NCI-H510A treated with DMSO at 0.1 percent for 48 hours (cell line): ENCODE data around the gene KRT83.
"Not testable (repeated sequence)": the region's sequence is repeated elsewhere in the genome, so short reads cannot be mapped to it uniquely, and the experiment has no call there.

Source experiments
- DNase-seq: peaks from one replicate; lab custom pipeline; 2025; lab: John Stamatoyannopoulos, UW

KRT83 gene

DNA sequence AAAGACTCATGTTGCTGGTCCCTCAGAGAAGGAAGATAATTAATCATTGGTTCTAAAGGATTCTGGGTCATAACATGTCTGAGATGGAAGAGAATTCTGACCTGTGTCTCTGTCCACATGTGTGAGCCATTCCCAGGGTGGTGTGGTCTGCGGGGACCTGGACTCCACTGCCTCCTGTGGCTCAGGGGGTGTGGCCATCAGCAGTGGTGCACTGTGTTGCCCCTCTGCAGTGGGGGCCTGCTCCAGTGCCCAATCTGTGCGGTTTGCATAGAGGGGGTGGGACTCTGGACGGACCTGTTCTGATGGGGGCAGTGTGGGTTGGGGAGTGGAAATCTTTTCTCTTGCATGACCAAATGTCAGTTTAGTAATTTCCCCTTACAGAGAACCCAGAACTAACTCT is 32.6 kb upstream of the KRT83 start:
- no peak for DNase-seq

DNA sequence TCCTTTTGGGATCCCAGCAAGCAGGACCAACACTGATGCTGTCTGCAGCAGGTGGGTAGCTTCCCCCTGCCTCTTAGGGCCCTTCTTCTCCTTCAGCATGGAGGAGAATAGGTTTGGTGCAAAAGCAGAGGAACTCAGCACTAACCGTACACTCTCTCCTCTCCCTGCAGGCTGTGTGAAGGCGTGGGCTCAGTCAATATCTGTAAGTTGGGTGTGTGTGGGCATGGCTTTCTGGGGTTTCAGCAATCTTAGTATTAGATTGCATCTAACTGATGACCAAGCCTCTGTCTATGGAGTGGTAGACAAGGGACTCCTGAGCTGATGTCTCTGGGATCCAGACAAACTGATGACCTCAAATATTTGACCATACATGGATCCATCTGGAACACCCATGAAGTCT is 31.8 kb upstream of the KRT83 start:
- DNase-seq, result no peak

DNA sequence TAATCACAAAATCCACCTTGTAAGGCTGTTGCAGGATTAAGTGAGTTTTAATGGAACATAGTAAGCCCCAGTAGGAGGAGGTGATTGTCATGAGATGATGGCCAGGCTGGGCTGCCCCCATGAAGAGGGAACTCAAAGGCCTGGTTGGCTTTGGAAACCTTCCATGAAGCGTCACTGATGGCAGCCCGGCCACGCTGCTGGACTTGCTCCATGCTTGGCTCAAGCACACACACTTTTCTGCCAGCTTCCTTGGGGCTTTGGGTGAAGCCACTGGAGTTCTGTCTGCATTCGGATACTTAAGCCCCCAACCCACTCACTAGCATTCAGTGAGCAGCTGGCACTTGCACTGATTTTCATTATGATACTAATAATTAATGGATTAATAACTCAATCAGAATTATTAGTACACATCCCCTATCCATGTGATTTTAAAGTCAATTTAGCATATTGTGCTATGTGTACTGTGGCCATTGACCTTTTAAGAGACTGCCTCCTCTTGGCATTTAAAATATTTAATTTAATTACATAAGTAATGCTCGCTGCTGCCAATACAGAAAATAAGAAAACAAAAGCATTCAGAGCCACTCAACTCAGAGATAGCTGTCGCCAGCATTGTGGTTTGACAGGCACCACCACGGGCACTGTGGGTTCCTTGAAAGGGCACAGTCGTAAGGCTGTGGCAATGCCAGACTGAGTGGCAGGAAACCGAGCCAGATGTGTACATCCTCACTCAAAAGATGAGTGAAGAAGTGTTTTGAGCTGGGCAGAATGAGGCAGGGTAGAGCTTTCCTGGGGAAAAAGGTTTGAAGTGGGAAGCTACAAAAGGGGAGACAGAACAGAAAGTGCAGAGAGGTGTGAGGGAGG is 30.2 kb upstream of the KRT83 start:
- no peak for DNase-seq

DNA sequence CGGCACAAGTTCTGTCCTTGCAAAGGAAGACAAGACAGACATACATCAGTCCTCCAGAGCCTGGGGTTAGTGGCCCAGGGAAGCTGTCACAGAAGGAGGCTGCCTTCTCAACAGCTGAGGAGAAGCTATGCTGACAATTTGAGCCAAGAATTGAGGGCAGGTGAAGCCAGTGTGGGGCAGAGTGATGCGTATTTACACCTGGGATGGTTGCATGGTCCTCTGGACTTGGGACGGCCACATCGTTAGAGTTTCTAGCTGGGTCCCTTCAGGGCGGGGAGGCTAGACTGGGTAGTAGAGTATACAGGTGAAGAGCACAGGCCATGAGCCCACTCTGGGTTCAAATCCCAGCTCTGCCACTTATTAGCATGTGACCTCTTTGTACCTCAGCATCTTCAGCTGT is 29.6 kb upstream of the KRT83 start:
- DNase-seq, result no peak

DNA sequence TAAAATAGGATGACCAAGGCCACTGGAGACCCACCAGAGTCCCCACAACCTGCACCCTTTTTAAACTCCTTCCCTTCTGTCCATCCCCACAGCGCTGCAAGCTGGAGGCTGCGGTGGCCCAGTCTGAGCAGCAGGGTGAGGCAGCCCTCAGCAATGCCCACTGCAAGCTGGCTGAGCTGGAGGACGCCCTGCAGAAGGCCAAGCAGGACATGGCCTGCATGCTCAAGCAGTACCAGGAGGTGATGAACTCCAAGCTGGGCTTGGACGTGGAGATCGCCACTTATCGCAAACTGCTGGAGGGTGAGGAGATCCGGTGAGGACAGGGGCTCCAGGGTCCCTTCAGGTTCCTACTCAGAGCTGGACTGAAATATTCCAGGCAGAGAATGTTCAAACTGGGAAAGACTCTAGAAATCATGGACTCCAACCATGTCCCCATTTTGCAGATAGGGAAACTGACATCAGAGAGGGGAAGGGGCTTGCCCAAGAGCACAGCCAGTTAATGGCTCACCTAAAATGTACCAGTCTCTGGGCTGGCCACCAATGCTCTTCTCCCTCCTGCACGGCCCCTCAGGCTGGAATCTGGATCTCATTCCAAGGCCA is 28.9 kb upstream of the KRT83 start:
- no peak for DNase-seq

DNA sequence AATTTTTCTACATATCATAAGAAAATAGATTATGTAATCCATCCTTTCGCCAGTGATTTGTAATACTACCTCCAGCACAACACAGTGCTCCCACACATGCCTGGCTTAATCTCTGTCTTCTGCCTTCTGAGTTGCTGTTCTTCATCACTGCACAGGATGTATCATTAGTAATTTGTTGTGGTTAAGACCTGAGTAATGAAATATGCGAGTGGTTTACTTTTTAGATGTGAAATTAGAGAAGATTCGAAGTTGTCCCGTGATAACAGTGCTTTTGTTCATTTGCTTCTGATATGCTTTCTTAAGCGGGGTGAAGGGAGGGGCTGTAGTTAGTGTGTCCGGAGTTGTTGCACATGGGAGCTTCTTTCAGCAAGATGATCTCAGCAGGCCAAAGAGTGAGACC is 28.0 kb upstream of the KRT83 start:
- no peak for DNase-seq

DNA sequence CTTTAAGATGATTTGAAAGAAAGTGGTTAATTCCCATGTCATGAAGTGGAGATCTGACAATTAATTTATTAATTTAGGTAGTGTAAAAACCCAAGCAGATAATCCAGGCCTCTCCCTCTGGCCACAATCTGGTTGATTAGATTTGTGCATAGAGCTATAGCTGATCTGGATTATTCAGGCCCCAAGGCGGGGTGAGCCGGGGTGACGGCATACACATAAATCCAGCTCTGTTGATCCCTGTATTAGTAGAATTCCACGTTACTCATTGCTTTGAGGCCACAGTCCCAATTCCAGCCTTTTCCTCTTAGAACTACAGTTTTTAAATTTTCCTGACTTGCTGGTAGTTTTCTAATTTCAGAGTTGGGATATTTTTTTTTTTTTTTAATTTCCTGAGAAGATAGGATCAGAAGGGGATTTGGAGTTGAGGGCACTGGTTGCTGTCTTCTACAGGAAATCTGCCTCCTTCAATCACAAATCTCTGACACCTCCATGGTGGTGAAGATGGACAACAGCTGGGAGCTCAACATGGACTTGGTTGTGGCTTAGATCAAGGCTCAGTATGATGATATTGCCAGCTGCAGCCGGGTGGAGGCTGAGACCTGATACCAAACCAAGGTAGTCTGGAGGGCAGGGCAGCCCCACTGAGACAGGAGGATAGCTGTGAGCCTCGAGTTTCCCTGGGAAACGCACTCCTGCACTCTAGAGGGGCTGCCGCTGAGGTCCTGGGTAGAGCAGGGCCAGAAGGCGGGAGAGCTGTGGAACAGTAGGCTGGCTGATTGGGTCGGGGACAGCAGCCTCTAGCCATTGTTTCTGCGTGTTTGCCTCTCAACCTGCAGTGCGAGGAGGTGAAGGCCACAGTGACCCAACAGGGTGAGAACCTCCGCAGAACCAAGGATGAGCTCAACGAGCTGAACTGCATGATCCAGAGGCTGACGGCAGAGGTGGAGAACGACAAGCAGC is 26.6 kb upstream of the KRT83 start:
- DNase-seq, result no peak

DNA sequence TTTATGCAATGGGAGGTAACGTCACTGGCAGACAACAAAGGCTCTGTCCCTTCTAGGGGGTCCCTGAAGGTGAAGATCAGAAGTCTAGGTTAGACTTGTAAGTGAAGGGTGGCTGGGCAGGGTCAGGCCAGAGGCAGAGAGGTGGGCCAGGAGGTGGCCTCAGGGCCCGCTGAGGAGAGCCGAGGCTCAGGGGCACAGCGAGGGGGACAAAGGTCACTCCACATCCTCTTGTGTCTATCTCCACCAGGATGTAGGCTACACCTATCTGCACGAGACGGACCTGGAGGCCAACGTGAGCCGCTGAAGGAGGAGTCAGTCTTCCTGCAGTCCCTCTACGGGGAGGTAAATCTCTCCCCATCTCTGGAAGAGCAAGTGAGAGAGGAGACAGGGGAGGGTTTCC is 25.8 kb upstream of the KRT83 start:
- DNase-seq, result no peak

DNA sequence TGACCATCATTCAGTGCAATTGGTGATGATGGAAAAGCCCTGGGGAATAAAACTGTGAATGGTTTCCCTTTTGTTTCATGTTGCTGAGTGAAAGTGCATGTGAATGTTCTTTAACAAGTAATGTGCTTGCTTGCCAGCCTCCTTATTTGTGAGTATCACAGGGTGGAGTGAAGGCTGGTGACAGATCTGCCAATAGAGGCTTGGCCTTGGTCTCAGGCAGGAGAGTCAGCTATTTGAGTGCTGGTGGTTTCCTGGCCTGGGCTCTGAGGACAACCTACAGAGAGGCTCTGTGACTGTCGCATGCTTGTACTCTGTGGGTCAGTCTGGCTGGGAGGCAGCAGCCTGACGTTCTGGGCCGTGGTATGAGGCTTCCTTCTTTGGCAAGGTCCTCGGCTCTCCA is 25.4 kb upstream of the KRT83 start:
- no peak for DNase-seq

DNA sequence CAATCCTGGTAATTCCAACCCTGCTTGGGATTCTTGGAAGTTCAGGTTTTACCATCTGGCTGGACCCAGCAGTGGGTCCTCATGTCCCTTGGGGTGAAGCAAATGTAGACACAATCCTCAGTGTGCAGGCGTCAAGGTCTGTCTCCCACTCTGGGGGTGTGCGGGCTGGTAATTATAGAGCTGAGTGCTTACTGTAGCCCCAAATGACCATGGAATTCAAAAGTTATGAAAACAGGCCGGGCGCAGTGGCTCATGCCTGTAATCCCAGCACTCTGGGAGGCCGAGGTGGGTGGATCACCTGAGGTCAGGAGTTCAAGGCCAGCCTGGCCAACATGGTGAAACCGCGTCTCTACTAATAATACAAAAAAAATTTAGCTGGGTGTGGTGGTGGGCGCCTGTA is 23.8 kb upstream of the KRT83 start:
- DNase-seq, result not testable (repeated sequence)

DNA sequence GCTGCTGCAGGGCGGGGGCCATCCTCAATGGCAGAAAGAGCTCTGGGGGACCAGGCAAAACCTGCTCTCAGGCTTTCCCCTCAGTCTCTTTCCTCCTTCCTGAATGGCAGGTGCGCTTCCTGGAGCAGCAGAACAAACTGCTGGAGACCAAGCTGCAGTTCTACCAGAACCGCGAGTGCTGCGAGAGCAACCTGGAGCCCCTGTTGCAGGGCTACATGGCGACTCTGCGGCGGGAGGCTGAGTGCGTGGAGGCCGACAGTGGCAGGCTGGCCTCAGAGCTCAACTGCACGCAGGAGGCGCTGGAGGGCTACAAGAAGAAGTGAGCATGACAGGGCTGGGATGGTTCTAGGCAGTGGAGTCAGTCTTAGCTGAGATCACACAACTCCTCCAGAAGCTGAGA is 22.9 kb upstream of the KRT83 start:
- DNase-seq, result no peak

DNA sequence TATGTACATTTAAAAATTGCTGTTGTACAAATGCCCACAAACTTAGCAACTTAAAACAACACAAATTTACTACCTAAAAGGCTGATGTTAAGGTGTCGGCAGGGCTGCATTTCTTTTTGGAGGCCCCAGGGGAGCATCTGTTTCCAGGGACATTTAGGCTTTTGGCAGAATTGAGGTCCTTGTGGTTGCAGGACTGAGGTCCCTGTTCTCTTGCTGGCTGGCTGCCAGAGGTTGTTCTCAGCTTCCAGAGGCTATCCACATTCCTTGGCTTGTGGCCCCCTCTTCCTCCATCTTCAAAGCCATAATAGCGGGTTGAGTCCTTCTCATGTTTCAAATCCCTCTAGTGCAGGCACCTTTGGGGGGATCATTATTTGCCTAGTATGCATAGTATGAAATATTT is 22.4 kb upstream of the KRT83 start:
- DNase-seq, result no peak

DNA sequence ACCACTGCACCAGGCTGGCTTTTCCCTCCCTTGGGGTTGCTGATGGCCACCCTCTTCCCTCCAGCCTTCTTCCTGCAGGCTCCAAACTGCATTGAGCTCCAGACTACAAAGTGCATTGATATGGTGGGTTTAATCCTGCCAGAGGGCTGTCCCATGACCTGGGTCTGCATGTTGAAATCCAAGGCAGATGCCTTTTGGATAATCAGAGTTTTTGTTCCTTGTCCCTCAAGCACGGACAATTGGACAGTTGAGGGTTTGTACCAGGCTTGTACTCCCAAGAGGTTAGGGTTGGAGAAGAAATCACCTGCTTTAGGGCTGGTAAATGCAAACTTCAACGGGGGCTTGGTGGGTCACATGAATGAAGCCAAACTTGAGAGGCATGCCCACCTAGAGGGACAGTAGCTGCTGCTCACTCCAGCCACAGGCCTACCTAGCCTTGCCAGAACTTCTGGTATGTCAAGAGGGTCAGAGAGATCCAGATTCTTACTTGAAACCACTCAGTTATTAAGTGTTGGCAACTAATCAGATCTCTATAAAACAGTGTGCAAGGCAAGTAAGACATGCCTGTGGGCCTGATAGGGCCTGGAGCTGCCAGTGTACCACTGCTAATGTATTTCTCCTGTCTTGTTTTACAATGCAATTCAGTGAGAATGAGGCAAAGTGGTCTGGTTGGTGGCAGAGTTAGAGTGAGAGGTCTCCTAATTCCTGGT is 21.7 kb upstream of the KRT83 start:
- no peak for DNase-seq

DNA sequence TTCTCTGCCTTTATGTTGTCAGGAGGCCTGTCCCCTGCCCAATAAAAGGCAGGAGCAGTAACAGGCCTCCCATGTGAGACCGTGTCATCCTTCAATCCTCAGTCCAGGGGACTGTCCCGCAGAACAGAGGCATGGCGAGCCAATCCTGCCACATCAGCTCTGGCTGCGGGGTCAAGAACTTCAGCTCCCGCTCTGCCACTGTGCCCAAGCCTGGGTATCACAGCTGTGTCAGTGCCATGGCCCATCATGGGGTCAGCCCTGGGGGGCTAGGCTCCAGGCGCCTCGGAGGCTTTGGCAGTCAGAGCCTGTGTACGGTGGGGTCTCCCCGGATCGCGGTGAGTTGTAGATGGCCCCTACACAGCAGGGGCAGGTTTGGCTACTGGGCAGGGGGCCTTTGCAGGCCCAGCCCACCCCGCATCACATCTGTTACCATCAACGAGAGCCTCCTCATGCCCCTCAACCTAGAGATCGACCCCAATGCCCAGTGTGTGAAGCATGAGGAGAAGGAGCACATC is 19.9 kb upstream of the KRT83 start:
- DNase-seq, result no peak

DNA sequence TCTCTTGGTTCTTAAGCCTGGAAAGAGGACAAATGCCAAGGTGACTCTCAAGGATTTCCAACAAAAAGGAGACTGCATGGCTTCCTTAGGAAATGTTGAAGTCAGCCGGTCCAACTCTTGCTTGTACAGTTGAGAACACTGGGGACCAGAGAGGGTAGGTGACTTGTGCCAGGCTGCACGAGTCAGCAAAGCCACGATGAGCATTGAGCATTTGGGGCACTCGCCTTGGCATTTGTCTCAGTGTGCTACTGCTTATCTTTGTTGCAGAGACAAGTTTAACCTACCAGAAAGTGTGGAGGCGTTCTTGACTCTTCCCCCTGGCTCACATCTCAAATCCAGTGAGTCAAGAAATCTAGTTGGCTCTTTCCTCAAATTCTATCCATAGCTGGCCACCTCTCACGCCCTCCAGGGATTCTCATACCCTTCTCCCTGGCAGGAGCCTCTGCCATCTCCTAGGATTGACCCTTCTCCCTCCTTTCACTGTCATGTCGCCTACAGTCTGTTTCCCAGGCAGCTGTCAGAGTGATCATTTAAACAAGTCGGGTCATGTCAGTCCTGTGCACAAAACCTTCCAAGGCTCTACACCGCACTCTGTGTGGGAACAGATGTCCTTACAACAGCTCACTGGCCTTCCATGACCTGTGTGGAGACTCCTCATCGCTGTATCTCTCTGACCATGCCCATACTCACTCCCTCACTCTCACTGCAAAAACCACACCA is 17.2 kb upstream of the KRT83 start:
- DNase-seq, result no peak

DNA sequence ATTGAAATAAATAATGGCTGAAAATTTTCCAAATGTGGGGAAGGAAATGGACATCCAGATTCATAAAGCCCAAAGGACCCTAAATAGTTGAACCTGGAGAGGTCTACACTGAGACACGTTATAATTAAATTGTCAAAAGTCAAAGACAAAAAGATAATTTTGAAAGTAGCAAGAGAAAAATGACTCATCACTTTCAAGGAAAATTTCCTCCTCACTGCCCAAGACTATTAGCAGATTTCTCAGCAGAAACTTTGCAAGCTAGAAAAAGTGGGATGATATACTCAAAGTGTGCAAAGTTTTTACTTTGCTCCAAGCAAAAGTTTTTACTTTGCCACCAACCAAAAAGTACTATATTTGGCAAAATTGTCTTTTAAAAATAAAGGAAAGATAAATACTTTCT is 15.9 kb upstream of the KRT83 start:
- DNase-seq, result no peak

DNA sequence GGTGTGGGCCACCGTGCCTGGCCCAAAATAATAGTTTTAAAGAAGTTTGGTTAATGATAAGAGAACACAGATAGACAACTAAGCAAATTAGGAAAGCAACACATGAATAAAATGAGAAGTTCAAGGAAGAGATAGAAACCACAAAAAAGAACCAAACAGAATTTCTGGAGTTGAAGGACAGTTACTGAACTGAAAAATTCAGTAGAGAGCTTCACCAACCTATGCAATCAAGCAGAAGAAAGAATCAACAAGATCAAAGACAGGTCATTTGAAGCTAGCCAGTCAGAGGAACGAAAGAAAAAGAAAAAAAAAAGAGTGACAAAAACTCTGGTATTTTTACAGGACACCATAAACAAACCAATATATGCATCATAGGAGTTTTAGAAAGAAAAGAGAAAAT is 15.4 kb upstream of the KRT83 start:
- DNase-seq, result no peak

DNA sequence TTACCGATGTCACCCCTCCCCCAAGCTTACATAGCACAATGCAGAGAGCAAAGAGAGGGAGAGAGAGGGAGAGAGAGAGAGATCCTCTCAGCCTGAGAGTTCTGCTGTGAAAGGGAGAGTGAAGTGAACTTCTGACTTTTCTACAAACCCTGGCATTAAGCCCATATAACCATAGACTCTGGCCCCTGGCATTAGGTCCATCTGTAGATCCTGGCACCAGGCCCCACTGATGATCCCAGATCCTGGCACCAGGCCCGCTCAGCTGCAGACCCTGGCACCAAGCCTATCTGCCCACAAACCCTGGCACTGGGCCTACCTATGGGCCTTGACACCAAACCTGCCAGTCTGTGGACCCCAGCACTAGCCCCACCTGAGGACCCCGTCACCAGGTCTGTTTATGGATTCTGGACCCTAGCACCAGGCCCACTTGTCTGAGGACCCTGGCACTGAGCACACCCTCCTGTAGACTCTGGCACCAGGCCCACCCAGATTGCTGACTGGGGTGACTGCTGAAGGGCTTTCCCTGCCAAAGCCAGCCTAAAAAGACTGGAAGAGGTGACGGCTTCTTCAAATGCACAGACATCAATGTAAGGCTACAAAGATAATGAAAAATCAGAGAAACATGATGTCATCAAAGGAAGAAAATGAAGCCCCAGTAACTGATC is 14.5 kb upstream of the KRT83 start:
- no peak for DNase-seq

DNA sequence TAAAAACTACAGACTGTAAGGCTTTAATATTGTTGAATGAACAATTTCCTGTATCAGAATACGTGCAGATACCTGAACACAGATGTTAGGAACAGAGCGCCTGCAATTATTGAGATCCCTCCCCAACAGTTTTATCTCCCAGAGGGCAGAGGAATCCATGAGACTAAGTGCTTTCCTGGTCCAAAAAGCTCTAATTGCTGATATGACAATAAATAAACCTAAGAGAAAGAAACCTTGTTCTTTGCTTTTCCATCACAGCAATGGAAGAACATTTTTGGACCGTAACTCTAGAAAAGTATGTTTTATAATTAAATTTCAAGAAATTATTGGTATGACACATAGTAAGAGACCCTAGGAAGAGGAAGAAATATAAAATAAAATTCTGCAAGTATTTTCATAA is 13.0 kb upstream of the KRT83 start:
- DNase-seq, result no peak

DNA sequence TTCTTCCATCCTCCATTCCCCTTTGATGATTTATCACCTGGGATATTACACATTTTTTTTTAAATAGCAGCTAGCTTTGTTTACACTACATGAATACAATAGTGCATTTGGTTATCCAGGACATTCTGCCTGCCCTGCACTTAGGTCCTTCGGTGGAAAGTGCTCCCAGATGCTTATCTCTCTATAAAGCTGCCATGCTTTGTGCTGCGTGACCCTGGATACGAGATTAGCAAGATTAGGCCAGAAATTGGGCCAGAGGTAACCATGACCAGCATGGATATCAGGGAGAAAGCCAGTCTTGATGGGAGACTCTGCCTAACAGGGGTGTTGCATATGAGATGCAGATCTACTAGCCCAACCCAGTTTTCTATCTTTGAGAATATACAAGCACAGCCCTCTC is 12.1 kb upstream of the KRT83 start:
- no peak for DNase-seq

DNA sequence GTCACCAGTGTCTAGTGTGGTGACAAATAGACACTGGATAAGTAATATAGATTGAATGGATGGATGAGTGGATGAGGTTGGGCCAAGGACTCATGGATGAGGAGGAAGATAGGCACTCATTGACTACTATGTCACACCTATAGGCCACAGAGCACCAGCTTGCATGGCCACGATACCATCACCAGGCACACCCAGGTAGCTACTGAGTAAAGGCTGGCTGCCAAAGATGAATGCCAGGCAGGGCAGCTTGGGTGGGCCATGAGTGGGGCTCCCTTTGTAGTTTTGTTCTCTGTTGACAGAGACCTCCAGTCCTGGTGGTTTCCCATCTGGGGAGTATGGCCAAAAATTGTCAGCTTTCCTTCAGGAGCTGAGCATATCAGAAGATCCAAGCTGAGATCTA is 11.2 kb upstream of the KRT83 start:
- no peak for DNase-seq
